ENCODE data around the gene MTCH1. TPM values are rescaled to one million over a fixed set of nuclear protein-coding genes. Genes with fewer than 3 reads are reported as not detected.

MTCH1 gene
- total RNA-seq, 1 donor from 2014 or later: 63.8 TPM

GRCh38 chr6:37018198-37019064 lies 32.4 kb upstream of the MTCH1 start:
- ATAC-seq (peak; percentile 92), DNase-seq (ENCODE audit: low spot score) (peak; percentile 83)

GRCh38 chr6:37017606-37018197 lies 31.7 kb upstream of the MTCH1 start:
- DNase-seq (ENCODE audit: low spot score) (no peak), ATAC-seq (no peak)

- DNase-seq (ENCODE audit: low spot score): no peak
- no peak for ATAC-seq
Measured at GRCh38 chr6:37016995-37017394, 31.0 kb upstream of the MTCH1 start.

GRCh38 chr6:37015532-37015931 lies 29.5 kb upstream of the MTCH1 start:
- DNase-seq (ENCODE audit: low spot score): no peak
- ATAC-seq: no peak

- DNase-seq (ENCODE audit: low spot score) (no peak), ATAC-seq (no peak)
Measured at GRCh38 chr6:37014667-37015066, 28.7 kb upstream of the MTCH1 start.

- ATAC-seq (no peak), DNase-seq (ENCODE audit: low spot score) (no peak)
Measured at GRCh38 chr6:37013516-37014491, 27.8 kb upstream of the MTCH1 start.

GRCh38 chr6:37011656-37012378 lies 25.8 kb upstream of the MTCH1 start:
- ATAC-seq (no peak), DNase-seq (ENCODE audit: low spot score) (no peak)

- no peak for DNase-seq (ENCODE audit: low spot score)
- no peak for ATAC-seq
Measured at GRCh38 chr6:37010402-37010892, 24.5 kb upstream of the MTCH1 start.

- ATAC-seq: peak; percentile 36
- no peak for DNase-seq (ENCODE audit: low spot score)
Measured at GRCh38 chr6:37008484-37009465, 22.8 kb upstream of the MTCH1 start.

- DNase-seq (ENCODE audit: low spot score) (no peak), ATAC-seq (peak; percentile 47)
Measured at GRCh38 chr6:37007340-37008043, 21.5 kb upstream of the MTCH1 start.

- ATAC-seq (no peak), DNase-seq (ENCODE audit: low spot score) (no peak)
Measured at GRCh38 chr6:37006793-37007339, 20.9 kb upstream of the MTCH1 start.

- no peak for ATAC-seq
- DNase-seq (ENCODE audit: low spot score): no peak
Measured at GRCh38 chr6:37005827-37006567, 20.0 kb upstream of the MTCH1 start.

GRCh38 chr6:37005061-37005810 lies 19.2 kb upstream of the MTCH1 start, which contains the start of gene FGD2:
TSS of gene FGD2 (plus strand) at chr6:37005655. CDS start at chr6:37005818, 163 bp downstream.
- DNase-seq (ENCODE audit: low spot score) (no peak), ATAC-seq (no peak)

GRCh38 chr6:37004044-37004980 lies 18.3 kb upstream of the MTCH1 start:
- ATAC-seq (no peak), DNase-seq (ENCODE audit: low spot score) (no peak)

GRCh38 chr6:36999751-37000125 lies 13.7 kb upstream of the MTCH1 start:
- no peak for DNase-seq (ENCODE audit: low spot score)
- no peak for ATAC-seq
